Measurements from ENCODE around the gene PDE4D. TPM values are rescaled to one million over a fixed set of nuclear protein-coding genes. Genes with fewer than 3 reads are reported as not detected.

The PDE4D gene
- total and polyA plus RNA-seq, 8 donors, result 1.5 to 7.1 (median 3.1) TPM

DNA sequence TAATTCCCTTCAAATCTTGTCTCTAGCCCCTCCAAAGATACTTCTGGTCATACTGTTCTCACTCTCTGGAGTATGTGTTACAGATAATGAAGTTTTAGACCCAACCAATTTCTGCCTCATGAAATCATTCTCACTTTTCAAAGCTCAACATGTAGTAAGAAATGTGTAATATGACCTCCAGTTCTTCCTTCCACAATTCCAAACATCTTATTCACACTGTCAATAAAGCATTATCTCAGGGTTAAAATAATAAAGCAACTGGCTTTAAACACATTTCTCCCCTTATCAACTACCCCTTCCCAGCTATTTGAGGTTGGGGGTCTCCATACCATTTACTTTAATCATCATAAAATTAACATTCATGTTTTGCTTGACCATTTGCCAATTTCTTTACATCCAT is 656.5 kb downstream of the PDE4D start:
- DNase-seq (no peak), FAIRE-seq (no peak)
- TF ChIP-seq, protein P1, sequence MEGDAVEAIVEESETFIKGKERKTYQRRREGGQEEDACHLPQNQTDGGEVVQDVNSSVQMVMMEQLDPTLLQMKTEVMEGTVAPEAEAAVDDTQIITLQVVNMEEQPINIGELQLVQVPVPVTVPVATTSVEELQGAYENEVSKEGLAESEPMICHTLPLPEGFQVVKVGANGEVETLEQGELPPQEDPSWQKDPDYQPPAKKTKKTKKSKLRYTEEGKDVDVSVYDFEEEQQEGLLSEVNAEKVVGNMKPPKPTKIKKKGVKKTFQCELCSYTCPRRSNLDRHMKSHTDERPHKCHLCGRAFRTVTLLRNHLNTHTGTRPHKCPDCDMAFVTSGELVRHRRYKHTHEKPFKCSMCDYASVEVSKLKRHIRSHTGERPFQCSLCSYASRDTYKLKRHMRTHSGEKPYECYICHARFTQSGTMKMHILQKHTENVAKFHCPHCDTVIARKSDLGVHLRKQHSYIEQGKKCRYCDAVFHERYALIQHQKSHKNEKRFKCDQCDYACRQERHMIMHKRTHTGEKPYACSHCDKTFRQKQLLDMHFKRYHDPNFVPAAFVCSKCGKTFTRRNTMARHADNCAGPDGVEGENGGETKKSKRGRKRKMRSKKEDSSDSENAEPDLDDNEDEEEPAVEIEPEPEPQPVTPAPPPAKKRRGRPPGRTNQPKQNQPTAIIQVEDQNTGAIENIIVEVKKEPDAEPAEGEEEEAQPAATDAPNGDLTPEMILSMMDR (IDR thresholded peaks at IDR 0.05), result no peak

DNA sequence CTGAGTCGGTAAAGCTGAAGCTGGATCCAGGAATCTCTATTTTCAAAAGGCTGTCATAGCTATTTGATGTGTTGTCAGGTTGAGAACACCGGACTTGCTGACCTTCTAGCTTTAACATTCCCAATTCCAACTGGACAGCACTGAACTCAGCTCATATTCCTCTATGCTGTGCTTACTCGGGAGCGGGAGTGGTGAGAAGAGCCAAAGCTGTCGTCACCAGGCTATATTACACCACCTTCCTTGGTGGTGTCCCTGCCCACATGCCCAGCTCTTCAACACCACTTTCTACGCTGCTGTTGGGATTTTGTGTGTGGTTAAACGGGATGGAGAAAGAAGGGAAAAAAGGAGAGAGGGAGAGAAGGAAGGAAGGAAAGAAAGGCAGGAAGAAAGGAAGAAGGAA is 657.1 kb downstream of the PDE4D start:
- Histone ChIP-seq H3K4me1 (no peaks in the 10 kb centered on the region), H3K27me3 (no peaks in the 10 kb centered on the region), H3K36me3 (no peaks in the 10 kb centered on the region), H3K4me3 (no peak overlapping the region), H3K27ac (no peak overlapping the region), H3K9me3 (no peaks in the 10 kb centered on the region)
- no peak for DNase-seq
- TF ChIP-seq, protein P1 (IDR thresholded peaks at IDR 0.05), result no peak
- no peak for FAIRE-seq
- intact Hi-C loops (cut with DNase I), result no loop called here
- no peak for ATAC-seq
- WGBS, 2 donors, result 89 to 92% methylated on average over 7 of the region's 7 CpGs

More for the DNA sequence above, 656.5 kb downstream of the PDE4D start:
- ATAC-seq, result no peak
- Histone ChIP-seq H3K36me3 (no peaks in the 10 kb centered on the region), H3K4me3 (no peak overlapping the region), H3K27ac (no peak overlapping the region), H3K9me3 (no peaks in the 10 kb centered on the region), H3K4me1 (no peaks in the 10 kb centered on the region), H3K27me3 (no peaks in the 10 kb centered on the region)
- intact Hi-C loops (cut with DNase I), result no loop called here

DNA sequence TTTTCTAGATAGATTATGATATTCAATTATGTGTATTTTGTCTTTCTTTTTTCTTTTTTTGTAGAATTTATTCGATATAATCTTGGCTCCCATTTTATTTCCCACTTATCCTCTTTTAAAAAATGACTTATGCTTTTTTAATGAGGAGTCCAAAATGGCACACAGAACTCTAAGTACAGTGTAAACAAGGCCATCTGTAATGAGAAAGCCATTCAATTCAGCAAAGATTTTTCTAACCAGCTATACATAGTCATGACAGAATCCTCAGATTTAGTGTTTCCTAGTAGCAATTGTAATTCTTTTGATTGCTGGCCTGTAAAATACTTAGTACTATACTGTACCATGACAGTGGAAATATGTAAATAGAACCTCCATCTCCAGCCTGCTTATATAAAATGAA is 659.3 kb downstream of the PDE4D start:
- no peaks in the 10 kb centered on the region for H3K27me3 ChIP-seq
- intact Hi-C loops (cut with DNase I), result no loop called here
- H3K36me3 ChIP-seq, result no peaks in the 10 kb centered on the region
- DNase-seq (no peak), FAIRE-seq (no peak), ATAC-seq (peak in 1 of 4 donors; percentile 45)
- no peaks in the 10 kb centered on the region for H3K4me1 ChIP-seq
- WGBS, 2 donors, result 81 to 83% methylated on average over 1 of the region's 1 CpG
- TF ChIP-seq, protein P1 (IDR thresholded peaks at IDR 0.05), result no peak
- H3K27ac ChIP-seq, result no peak overlapping the region
- no peak overlapping the region for H3K4me3 ChIP-seq
- no peaks in the 10 kb centered on the region for H3K9me3 ChIP-seq

DNA sequence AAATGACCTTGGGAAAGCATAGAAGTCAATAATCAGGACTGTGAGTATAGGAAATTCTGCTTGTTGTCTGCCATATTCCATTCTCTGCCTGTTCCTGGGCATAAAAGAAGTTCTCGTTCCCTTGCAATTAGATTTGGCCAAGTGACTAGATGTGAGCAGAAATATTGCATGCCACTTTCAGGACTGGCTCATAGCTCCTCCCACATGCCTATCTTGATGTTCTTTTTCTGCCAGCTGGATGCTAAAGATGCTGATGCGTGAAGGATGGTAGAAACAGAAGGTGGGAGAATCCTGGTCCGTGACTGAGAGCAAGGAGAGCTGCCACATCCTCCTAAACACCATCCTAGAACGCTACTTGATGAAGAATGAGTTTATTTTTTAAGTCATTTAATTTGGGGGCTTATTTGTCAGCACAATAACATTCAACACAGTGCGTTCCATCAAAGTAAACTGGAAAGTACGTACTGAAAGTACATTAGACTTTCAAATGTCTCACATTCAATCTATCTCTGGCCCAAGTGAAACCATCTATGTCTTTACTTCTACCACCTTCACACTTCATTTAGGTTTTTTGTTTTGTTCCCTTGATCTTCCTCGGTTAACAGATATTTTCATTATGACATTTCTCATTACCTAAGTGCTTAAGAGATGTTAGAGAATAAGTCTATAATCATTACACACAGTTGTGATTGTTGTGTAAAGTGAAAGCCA is 662.1 kb downstream of the PDE4D start:
- DNase-seq, result no peak
- no peak for ATAC-seq
- 90 to 91% methylated on average over 7 of the region's 7 CpGs for WGBS, 2 donors
- Histone ChIP-seq H3K4me1 (no peaks in the 10 kb centered on the region), H3K4me3 (no peak overlapping the region), H3K9me3 (no peaks in the 10 kb centered on the region), H3K27me3 (no peaks in the 10 kb centered on the region), H3K36me3 (no peaks in the 10 kb centered on the region), H3K27ac (no peak overlapping the region)
- TF ChIP-seq, protein P1 (IDR thresholded peaks at IDR 0.05), result no peak
- intact Hi-C loops (cut with DNase I), result no loop called here
- FAIRE-seq, result no peak

DNA sequence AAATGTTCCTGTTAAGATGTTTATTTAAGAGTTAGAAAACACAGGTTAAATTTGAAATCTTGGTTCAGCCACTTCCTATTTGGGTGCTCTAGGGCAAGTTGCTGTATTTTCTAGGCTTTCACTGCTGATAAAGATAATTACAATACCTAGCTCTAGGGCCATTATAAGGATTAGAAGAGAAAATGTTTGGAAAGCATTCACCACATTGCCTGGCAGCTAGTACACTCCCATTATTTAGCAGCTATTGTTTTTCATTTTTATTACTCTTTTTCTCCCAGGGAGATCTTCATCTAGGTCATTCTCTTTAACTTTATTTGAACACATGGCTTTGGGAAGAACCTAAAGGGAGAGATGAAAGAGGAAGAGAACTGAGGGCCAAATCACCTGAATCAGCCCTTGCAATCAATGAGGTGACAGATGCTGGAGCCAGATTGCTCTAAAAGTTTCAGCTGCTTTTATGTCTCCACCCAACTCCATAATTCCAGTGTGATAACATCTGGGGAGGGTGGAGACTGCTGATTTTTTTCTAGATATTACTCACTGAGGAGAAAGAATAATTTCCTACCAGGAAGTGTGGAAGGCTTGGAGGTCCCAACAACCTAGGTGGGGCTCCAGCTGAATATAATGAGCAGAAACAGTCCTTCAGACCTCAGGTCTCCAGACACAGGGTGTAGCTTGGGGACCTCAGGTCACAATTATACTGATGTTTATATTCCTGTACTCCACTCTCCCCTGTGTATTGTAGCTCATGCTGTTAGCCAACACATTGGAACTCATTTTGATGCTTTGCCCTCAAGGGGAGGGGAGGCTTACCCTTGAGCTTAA is 670.6 kb downstream of the PDE4D start:
- DNase-seq (no peak), ATAC-seq (no peak), FAIRE-seq (no peak)
- intact Hi-C loops (cut with DNase I), result no loop called here
- peaks cover 4 to 7% (median 7%) of the 10 kb centered on the region in 3 donors for H3K4me1 ChIP-seq
- TF ChIP-seq, protein P1 (IDR thresholded peaks at IDR 0.05), result no peak
- H3K36me3 ChIP-seq, result no peaks in the 10 kb centered on the region
- H3K4me3 ChIP-seq, result no peak overlapping the region
- no peak overlapping the region for H3K27ac ChIP-seq
- H3K27me3 ChIP-seq, result no peaks in the 10 kb centered on the region
- no peaks in the 10 kb centered on the region for H3K9me3 ChIP-seq

All from pancreas (tissue), 10 donors.